H4 (cell line): Measurements from ENCODE around the gene FABP6. TPM values are rescaled to one million over a fixed set of nuclear protein-coding genes. Genes with fewer than 3 reads are reported as not detected.
A peak's percentile ranks its signal among the peaks of the same experiment; 100 is the strongest.
"Not testable (repeated sequence)": the region's sequence is repeated elsewhere in the genome, so short reads cannot be mapped to it uniquely, and the experiment has no call there.

Experiments
- DNase-seq: peaks from one replicate; pipeline ENCODE4 v3.0.0-alpha.2; 2015; ENCODE audit warnings: low spot score
- total RNA-seq: library from RNA; depleted of rRNA; stranded (reverse); fragments of >200 nt; shearing (Covaris generic); gene quantifications from 2 replicates; pipeline ENCODE4 v1.2.3, GENCODE V29; 2014; rRNA removed

Gene FABP6, protein sequence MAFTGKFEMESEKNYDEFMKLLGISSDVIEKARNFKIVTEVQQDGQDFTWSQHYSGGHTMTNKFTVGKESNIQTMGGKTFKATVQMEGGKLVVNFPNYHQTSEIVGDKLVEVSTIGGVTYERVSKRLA
- total RNA-seq: 2.4 TPM in 1 of 2 replicates, not detected in the other

DNA sequence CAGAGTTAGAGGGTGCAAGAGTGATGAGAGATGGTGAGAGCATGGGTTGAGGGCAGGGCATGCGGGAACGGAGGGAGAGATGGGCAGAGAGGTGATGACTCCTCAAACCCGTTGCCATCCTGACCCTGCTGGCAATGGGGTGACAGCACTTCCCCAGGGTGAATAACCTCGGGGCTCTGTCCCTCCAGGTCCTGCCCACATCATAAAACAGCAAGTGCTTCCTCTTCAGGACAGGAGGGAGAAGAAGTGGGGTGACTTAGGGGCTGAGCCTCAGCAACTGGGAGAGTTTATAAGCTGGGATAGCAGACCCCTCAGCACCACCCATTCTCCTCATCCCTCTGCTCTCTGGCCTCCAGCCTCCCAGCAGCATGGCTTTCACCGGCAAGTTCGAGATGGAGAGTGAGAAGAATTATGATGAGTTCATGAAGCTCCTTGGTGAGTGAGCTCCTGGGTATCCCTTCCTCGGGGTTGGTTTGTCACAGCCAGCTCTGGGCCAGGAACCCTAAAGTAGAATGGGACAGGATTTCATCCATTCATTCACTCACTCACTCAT lies at the start of gene FABP6:
FABP6 (plus strand) TSS at position 317 of the 553 bp plus-strand sequence; CDS start at position 369, 52 bp downstream.
- no peak for DNase-seq

- no peak for DNase-seq
Observed at GRCh38 chr5:160180931-160181330, 48.4 kb upstream of the FABP6 start.

DNA sequence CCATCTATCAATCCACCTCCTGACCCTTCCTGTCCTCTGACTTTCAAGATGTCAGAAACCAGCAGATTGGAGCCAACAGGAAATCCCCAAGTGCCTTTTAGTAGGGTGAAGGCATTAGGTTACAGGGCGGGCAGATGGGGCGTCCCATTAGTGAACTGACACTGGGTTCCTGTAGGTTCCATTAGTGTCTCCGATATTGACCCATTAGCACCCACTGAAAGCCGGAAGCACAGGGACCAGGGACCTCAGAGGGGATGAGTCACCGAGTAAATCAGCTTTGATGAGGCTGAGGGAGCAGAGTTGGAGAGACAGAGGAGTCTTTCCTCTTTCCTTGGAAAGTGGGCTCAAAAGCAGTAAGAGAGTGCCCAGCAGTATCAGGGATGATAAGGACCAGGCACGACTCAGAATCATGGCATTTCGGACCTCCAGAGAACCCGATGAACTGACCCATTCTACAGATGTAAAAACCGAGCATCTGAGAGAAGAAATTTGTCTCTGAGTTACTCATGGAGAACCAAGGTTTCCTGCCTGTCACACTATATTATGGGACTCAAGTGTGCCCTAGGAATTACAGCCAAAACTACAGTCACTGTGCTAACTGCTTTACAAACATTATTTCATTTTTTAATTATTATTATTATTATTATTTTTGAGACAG lies 47.2 kb upstream of the FABP6 start:
- no peak for DNase-seq

DNA sequence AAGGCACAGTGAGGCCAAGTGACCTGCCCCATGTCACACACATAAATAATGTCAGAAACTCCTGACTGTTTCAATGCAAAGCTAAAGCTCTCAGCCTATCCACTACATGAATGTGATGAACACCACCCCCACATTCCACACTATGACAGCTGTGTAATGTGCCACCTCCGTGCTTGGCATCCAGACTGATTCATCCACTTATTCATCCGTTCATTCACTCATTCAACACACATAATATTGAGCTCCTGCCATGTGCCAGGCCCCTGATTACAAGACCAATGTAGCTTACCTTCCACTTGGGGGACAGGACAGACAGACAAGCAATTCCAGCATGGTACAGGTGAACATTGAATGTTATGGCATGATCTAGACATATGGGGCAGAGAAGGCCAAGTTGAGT lies 46.2 kb upstream of the FABP6 start:
- no peak for DNase-seq

GRCh38 chr5:160185626-160186360 lies 43.5 kb upstream of the FABP6 start:
- DNase-seq: no peak

DNA sequence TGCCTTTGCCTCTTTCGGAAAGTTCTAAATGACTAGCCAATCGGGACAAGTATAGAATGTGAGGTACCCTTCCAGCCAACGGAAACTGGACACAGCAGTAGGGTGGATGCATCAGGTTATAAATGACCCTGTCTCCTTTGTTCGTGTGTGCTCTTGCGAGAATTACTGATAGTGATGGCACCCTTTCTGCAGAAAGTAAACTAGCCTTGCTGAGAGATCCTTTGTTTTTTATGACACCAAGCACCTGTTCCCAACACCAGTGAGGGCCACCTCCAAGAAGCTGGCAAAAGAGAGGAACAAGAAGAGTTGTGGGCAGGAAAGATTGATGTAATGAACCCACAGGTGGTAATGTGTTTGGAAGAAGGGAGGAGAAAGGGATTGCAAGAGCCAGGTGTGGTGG lies 42.8 kb upstream of the FABP6 start:
- no peak for DNase-seq

DNA sequence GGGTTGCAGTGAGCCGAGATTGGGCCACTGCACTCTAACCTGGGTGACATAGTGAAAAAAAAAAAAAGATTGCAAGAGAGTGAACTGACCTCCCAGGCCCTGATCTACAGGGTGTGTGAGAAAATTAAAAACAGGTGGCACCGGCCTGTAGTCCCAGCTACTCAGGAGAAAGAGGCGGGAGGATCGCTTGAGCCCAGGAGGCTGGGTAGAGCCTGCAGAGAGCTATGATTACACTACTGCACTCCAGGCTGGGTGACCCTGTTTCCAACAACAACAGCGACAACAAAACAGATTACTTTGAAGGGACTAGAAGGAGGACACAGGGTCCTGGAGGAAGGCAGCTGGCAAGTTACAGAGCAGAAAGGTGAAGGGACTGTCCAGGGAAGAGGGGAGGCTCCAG lies 42.2 kb upstream of the FABP6 start:
- DNase-seq: no peak

GRCh38 chr5:160188141-160189015 lies 40.9 kb upstream of the FABP6 start:
- DNase-seq: peak; percentile 86

- DNase-seq: no peak
Observed at GRCh38 chr5:160192424-160192823, 36.9 kb upstream of the FABP6 start.

- DNase-seq: not testable (repeated sequence)
Observed at GRCh38 chr5:160193076-160193475, 36.2 kb upstream of the FABP6 start.

DNA sequence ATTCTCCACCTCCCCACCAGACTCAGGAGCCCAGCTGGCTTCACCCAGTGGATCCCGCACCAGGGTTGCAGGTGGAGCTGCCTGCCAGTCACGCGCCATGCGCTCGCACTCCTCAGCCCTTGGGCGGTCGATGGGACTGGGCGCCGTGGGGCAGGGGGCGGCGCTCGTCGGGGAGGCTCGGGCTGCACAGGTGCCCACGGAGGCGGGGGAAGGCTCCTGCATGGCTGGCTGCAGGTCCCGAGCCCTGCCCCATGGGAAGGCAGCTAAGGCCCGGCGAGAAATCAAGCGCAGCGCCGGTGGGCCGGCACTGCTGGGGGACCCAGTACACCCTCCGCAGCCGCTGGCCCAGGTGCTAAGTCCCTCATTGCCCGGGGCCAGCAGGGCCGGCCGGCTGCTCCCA lies 35.5 kb upstream of the FABP6 start:
- not testable (repeated sequence) for DNase-seq

DNA sequence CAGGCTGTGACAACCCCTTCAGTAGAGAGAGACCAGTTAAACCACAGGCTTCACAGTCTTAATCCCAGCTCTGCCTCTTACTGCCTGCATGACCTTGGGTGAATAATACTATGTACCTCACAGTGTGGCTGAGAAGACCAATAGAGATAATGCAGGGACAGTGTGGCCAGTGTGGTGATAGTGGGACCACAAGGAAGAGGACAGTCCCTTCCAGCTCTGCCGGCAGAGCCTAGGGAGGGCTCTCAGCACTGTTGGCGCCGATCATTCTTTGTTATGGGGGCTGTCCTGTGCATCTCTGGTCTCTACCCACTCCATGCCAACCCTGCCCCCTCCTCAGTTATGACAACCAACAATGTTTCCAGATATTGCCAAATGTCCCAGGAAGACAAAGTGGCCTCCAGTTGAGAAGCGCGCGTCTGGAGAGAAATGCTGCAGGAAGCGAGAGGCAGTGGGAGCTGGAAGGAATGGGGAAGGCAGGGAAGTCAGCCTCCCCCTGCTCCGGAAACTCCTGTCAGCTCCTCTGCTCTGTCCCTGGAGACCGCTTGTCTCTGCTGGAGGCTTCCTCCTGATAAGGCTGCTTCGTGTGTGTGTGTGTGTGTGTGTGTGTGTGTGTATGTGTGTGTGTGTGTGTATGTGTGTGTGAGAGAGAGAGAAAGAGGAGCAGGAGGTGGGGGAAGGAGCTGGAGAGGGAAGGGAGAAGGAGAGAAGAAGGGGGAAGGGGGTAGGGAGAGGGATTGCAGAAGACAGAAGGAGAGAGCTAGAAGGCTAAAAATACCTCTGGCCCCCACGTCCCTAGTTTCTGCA lies 31.8 kb upstream of the FABP6 start:
- DNase-seq: no peak

- no peak for DNase-seq
Observed at GRCh38 chr5:160198146-160198545, 31.2 kb upstream of the FABP6 start.

GRCh38 chr5:160198841-160199409 lies 30.4 kb upstream of the FABP6 start:
- DNase-seq: no peak

- peak; percentile 30 for DNase-seq
Observed at GRCh38 chr5:160199410-160199911, 29.8 kb upstream of the FABP6 start.

DNA sequence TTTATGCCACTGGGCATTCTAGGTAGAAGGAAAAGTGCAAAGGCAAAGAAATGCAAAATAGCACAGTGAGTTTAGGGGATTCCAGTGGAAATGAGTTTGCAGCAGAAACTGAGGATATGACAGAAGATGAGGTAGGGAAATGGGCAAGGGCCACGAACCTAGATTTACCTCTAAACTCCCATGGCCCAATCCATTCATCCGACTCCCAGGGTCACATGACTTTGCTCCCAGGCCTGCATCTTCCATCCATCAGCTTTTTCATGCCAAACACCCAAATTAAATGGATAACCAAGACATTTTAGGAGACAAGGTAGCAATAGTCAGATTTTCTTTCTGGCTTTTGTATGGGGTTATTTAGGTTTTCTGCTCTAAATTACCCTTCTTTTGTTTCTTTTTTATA lies 22.2 kb upstream of the FABP6 start:
- DNase-seq: no peak

GRCh38 chr5:160209917-160210316 lies 19.4 kb upstream of the FABP6 start:
- DNase-seq: no peak

DNA sequence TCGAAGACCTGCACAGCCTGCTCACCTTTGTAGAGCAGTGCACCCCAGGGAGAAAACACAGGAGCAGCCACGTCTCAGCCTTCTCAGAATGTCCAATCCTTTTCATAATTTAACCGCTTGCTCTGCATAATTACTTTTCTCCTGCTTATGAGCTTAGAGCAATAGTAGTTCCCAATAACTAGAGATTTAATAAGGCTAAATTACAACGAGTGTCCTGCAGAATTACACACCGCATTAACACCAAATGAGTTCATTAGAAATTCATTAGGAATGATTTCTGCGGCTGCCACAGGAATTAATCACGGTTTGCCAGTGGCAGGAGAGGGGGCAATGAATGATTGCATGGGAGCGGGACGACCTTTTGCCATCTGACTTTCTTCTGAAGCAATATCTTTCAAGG lies 18.7 kb upstream of the FABP6 start:
- no peak for DNase-seq

GRCh38 chr5:160211352-160211751 lies 18.0 kb upstream of the FABP6 start:
- no peak for DNase-seq

GRCh38 chr5:160213537-160213936 lies 15.8 kb upstream of the FABP6 start:
- no peak for DNase-seq
